Loucy (cell line): ENCODE measurements around the gene GNAQ.

Source experiments
- CTCF ChIP-seq: fragments of 200-600 bp; sonication (generic); conservative IDR thresholded peaks from 2 replicates; pipeline ENCODE4 v1.5.1; 2014; ENCODE audit warnings: mild to moderate bottlenecking, antibody characterized with exemption, low read length
- EZH2phosphoT487 ChIP-seq: fragments of 200-600 bp; IDR thresholded peaks from 2 replicates; pipeline ENCODE4 v1.6.1; 2018; ENCODE audit warnings: antibody characterized with exemption, mild to moderate bottlenecking, moderate library complexity, borderline replicate concordance

DNA sequence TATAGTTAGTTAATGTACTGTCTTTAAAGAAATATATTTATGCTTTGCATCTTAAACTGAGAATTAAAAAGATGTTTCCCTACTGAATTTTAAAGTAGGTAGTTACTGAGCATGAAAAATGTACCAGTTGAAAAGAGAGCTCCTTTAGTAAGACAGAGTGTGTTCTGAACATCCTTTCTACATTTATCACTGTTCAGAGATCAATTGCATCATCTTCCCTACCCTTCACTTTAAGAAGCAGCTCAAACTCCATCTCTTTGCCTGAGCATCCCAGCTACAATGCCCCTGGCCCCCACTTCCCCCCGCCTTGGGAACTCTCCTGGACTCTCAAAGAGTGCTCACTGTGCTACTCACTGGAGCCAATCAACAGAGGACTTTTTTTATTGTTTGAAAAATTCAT is 164.7 kb downstream of the GNAQ start:
- no peak for TF ChIP-seq CTCF
- no peak for TF ChIP-seq EZH2phosphoT487
